H1 (cell line): ENCODE data around the gene ESD. TPM values are rescaled to one million over a fixed set of nuclear protein-coding genes. Genes with fewer than 3 reads are reported as not detected.
A peak's percentile ranks its signal among the peaks of the same experiment; 100 is the strongest.

ENCODE experiments used
- CTCF ChIA-PET: fragments of 300-600 bp; sonication (Branson Sonifier 250); formaldehyde crosslinking; loops from one replicate; lab custom pipeline; 2021; ENCODE audit not compliant: partially characterized antibody; lab: Charles Lee
- POLR2A ChIA-PET: fragments of 300-600 bp; sonication (Branson Sonifier 250); formaldehyde crosslinking; loops from one replicate; lab custom pipeline; 2021; ENCODE audit warnings: inconsistent platforms; ENCODE audit not compliant: partially characterized antibody; lab: Charles Lee
- DNase-seq, 2 experiments: peaks; one replicate each; pipeline versions ENCODE4 v3.0.0 to v3.0.0-alpha.2; 2010 to 2022; ENCODE audit warnings: low spot score in 2 of 2, low read depth in 1 of 2, mixed read lengths in 1 of 2
- FAIRE-seq: peaks from 2 replicates; lab custom pipeline; 2011; peaks lifted over from hg19 to GRCh38; lab: Jason Lieb, UNC
- H2AFZ ChIP-seq: 2 replicates; pipeline ENCODE4 v1.8.1; 2012; ENCODE audit warnings: low read length, inconsistent platforms
- H2AK5ac ChIP-seq: 2 replicates; pipeline ENCODE4 v1.6.1; 2013; ENCODE audit warnings: low read depth, low read length
- H2BK120ac ChIP-seq: replicated peaks from 2 replicates; pipeline ENCODE3; 2013; ENCODE audit warnings: low read depth, low read length, inconsistent platforms
- H2BK12ac ChIP-seq: 2 replicates; pipeline ENCODE4 v1.6.1; 2013; ENCODE audit warnings: low read depth, low read length
- H2BK15ac ChIP-seq: 2 replicates; pipeline ENCODE4 v1.6.1; 2013; ENCODE audit warnings: low read length
- H2BK20ac ChIP-seq: 2 replicates; pipeline ENCODE4 v1.6.1; 2013; ENCODE audit warnings: low read length
- H2BK5ac ChIP-seq: 2 replicates; pipeline ENCODE4 v1.6.1; 2013; ENCODE audit warnings: low read depth, low read length
- H3K14ac ChIP-seq: 2 replicates; pipeline ENCODE4 v1.6.1; 2013; ENCODE audit warnings: inconsistent platforms; ENCODE audit not compliant: insufficient read length
- H3K18ac ChIP-seq: 2 replicates; pipeline ENCODE4 v1.6.1; 2013; ENCODE audit warnings: low read length; ENCODE audit errors: extremely low read depth
- H3K23ac ChIP-seq: 2 replicates; pipeline ENCODE4 v1.6.1; 2013; ENCODE audit warnings: inconsistent platforms; ENCODE audit not compliant: insufficient read length
- H3K23me2 ChIP-seq: 2 replicates; pipeline ENCODE4 v1.6.1; 2013; ENCODE audit warnings: low read depth, low read length
- H3K27ac ChIP-seq: 2 replicates; pipeline ENCODE4 v1.6.1; 2011; ENCODE audit warnings: low read depth, low read length, inconsistent platforms
- H3K27me3 ChIP-seq, 4 experiments: replicated peaks in 1 of 4; 1 replicate in 1 of 4; 2 replicates in 3 of 4; pipeline versions ENCODE4 v1.6.1 to v1.8.1; 2011 to 2013; ENCODE audit warnings: low read length in 3 of 4, mild to moderate bottlenecking in 3 of 4, inconsistent platforms in 2 of 4, mixed read lengths in 2 of 4, moderate library complexity in 1 of 4; ENCODE audit not compliant: control insufficient read depth in 3 of 4, insufficient read depth in 3 of 4; ENCODE audit errors: extremely low read depth in 1 of 4
- H3K36me3 ChIP-seq, 4 experiments: 2 replicates each; pipeline versions ENCODE4 v1.6.1 to v1.8.1; 2011 to 2013; ENCODE audit warnings: mild to moderate bottlenecking in 4 of 4, low read length in 3 of 4, moderate library complexity in 2 of 4, control low read depth in 1 of 4, inconsistent platforms in 1 of 4; ENCODE audit not compliant: insufficient read depth in 4 of 4, control insufficient read depth in 2 of 4
- H3K4ac ChIP-seq: replicated peaks from 2 replicates; pipeline ENCODE3; 2013; ENCODE audit warnings: low read length, low read depth, mixed read lengths, inconsistent platforms; ENCODE audit not compliant: insufficient read length
- H3K4me1 ChIP-seq, 4 experiments: replicated peaks in 1 of 4; 1 replicate in 1 of 4; 2 replicates in 3 of 4; pipeline versions ENCODE4 v1.6.1 to v1.8.1; 2011 to 2013; ENCODE audit warnings: low read length in 3 of 4, inconsistent platforms in 2 of 4, mixed read lengths in 1 of 4; ENCODE audit not compliant: insufficient read depth in 4 of 4, control insufficient read depth in 3 of 4
- H3K4me2 ChIP-seq, 2 experiments: 2 replicates each; pipeline versions ENCODE4 v1.6.1 to v1.8.1; 2011 to 2013; ENCODE audit warnings: low read depth in 2 of 2, low read length in 2 of 2, control low read depth in 1 of 2, inconsistent platforms in 1 of 2, mild to moderate bottlenecking in 1 of 2; ENCODE audit not compliant: insufficient read depth in 1 of 2
- H3K4me3 ChIP-seq, 4 experiments: fragments of 200-600, 300-600 bp in 1 of 4; sonication (generic), shearing (Covaris generic), sonication (Bioruptor Twin) in 1 of 4; 2 replicates each; pipeline versions ENCODE4 v1.5.1 to v1.8.1; 2011 to 2016; ENCODE audit warnings: low read length in 4 of 4, low read depth in 3 of 4, control low read depth in 2 of 4, inconsistent platforms in 2 of 4, mild to moderate bottlenecking in 2 of 4, mixed read lengths in 1 of 4, moderate library complexity in 1 of 4; ENCODE audit not compliant: insufficient read depth in 2 of 4; ENCODE audit errors: extremely low read depth in 1 of 4
- H3K56ac ChIP-seq: replicated peaks from 2 replicates; pipeline ENCODE3; 2013; ENCODE audit warnings: low read depth, mild to moderate bottlenecking, mixed read lengths, low read length, inconsistent platforms; ENCODE audit not compliant: insufficient read length
- H3K79me1 ChIP-seq: 2 replicates; pipeline ENCODE4 v1.6.1; 2013; ENCODE audit warnings: low read depth, low read length, control low read depth
- H3K79me2 ChIP-seq, 2 experiments: 2 replicates each; pipeline versions ENCODE4 v1.6.1 to v1.8.1; 2012 to 2013; ENCODE audit warnings: low read length in 2 of 2, mild to moderate bottlenecking in 2 of 2, inconsistent platforms in 1 of 2; ENCODE audit not compliant: insufficient read depth in 2 of 2, control insufficient read depth in 1 of 2
- H3K9ac ChIP-seq, 4 experiments: replicated peaks in 1 of 4; 1 replicate in 1 of 4; 2 replicates in 3 of 4; pipeline versions ENCODE4 v1.6.1 to v1.8.1; 2011 to 2013; ENCODE audit warnings: low read depth in 3 of 4, low read length in 3 of 4, control low read depth in 2 of 4, mild to moderate bottlenecking in 2 of 4, moderate library complexity in 2 of 4, inconsistent platforms in 1 of 4; ENCODE audit errors: extremely low read depth in 1 of 4
- H3K9me3 ChIP-seq, 2 experiments: 2 replicates each; pipeline versions ENCODE4 v1.6.1 to v1.8.1; 2012 to 2013; ENCODE audit warnings: mild to moderate bottlenecking in 2 of 2, moderate library complexity in 2 of 2, control low read depth in 1 of 2, inconsistent platforms in 1 of 2, low read depth in 1 of 2, low read length in 1 of 2, mixed read lengths in 1 of 2; ENCODE audit not compliant: insufficient read depth in 2 of 2
- H4K20me1 ChIP-seq, 2 experiments: replicated peaks in 1 of 2; 2 replicates each; pipeline versions ENCODE3 to v1.8.1; 2011 to 2013; ENCODE audit warnings: inconsistent platforms in 2 of 2, low read length in 2 of 2, mild to moderate bottlenecking in 1 of 2; ENCODE audit not compliant: insufficient read depth in 2 of 2, control insufficient read depth in 1 of 2
- H4K5ac ChIP-seq: 2 replicates; pipeline ENCODE4 v1.6.1; 2013; ENCODE audit warnings: low read length, low read depth, mixed read lengths, inconsistent platforms; ENCODE audit not compliant: insufficient read length
- H4K8ac ChIP-seq: 2 replicates; pipeline ENCODE4 v1.8.0; 2013; ENCODE audit warnings: mild to moderate bottlenecking, moderate library complexity, low read length, inconsistent platforms; ENCODE audit not compliant: insufficient read depth; ENCODE audit errors: extremely low read depth
- H4K91ac ChIP-seq: replicated peaks from 2 replicates; pipeline ENCODE3; 2013; ENCODE audit warnings: low read length, mixed read lengths, inconsistent platforms; ENCODE audit not compliant: insufficient read length
- RAD21 ChIP-seq, 2 experiments: IDR thresholded peaks in 1 of 2; conservative IDR thresholded peaks in 1 of 2; 2 replicates each; pipeline ENCODE4 v1.6.1; 2011; ENCODE audit warnings: low read depth in 2 of 2, low read length in 2 of 2, improper control_type of control experiment in 1 of 2, inconsistent platforms in 1 of 2, mild to moderate bottlenecking in 1 of 2, moderate library complexity in 1 of 2
- SP4 ChIP-seq: IDR thresholded peaks from 2 replicates; pipeline ENCODE4 v1.6.1; 2012; ENCODE audit warnings: low read length, inconsistent platforms
- WGBS, 2 experiments: shearing (Covaris generic) in 1 of 2; methylation state at CpG; one replicate each; pipeline versions ENCODE4 v1.1.6 to v1.1.7; 2013 to 2015; ENCODE audit warnings: low lambda C conversion rate in 2 of 2, mixed read lengths in 2 of 2, inconsistent platforms in 1 of 2, low coverage in 1 of 2, missing lambda C conversion rate in 1 of 2; ENCODE audit not compliant: insufficient replicate concordance in 2 of 2, insufficient coverage in 1 of 2, insufficient read length in 1 of 2; ENCODE audit errors: extremely low coverage in 1 of 2, missing lambda C conversion rate in 1 of 2; 5-methylcytosine and 5-hydroxymethylcytosine counted together
- polyA plus RNA-seq, 7 experiments: library from polyadenylated mRNA; depleted of rRNA in 3 of 7; stranded (reverse) in 5 of 7; unstranded in 2 of 7; fragments of >200 nt in 5 of 7; fragments of 200-250 nt in 2 of 7; gene quantifications; 1 replicate in 5 of 7; 2 replicates in 1 of 7; 4 replicates in 1 of 7; pipeline versions ENCODE4 v1.2.1 to v1.2.3, GENCODE V29; 2011 to 2013; ENCODE audit warnings: missing spikeins in 2 of 7, mixed read lengths in 2 of 7
- total RNA-seq: library from RNA; stranded (reverse); fragmentation: NEBNext Ultra II Directional; extraction: Animal tissue kit (Norgen Biotek cat#: 25700); gene quantifications from 2 replicates; pipeline ENCODE4 v1.2.1, GENCODE V29; 2021

The ESD gene
- total and polyA plus RNA-seq, 2 of the 8 experiments (the other 6 are each of a cell fraction or from before 2014, with no cell fraction given) = 40.3 to 55.8 TPM

DNA sequence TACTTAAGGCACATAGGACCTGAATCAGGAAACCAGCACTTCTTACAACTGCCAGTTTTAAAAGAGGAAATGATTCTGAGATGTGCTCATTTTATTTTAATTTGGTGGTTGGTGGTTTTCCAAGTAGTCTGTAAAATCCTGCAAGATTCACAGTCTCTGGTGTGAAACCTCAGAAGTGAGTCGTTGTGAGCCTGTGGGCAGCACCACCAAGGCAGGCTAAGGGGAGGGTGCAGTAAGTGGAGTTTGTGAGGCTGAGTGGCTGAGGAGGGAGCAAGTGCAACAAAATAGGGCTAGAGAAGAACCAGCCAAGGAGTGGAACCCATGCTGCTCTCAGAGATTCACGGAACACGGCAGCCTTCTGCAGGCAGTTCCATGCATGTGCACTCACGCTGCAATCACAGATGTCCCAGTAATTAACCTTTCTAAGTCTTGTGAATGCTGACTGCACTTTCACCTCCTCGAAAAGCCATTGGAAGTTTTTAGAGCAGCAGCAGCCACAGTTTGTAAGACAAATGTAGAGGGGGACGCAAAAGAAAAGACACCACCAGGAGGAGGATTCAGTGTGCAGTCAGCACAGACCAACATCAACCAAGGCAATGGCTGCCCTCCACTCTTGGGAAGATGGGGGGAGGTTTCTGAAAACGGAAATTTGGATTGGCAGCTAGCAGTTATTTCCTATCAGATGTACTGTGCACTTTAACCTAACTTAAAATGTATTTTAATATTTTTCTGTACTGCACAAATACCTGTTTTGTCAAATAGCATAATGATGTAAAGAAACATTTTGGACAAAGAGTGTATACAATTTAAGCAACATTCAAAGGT is 44.9 kb downstream of the ESD start:
- no peak overlapping the region for H2BK120ac ChIP-seq
- H3K9me3 ChIP-seq = no peaks in the 10 kb centered on the region
- H2BK20ac ChIP-seq = no peak overlapping the region
- WGBS, 2 experiments = 92% methylated on average over 7 of the region's 7 CpGs; no CpG with 5 or more reads in 1 of the 2 experiments
- DNase-seq (no peak), FAIRE-seq (no peak)
- H3K4me1 ChIP-seq = no peaks in the 10 kb centered on the region
- no peaks in the 10 kb centered on the region for H3K79me1 ChIP-seq
- ChIA-PET POLR2A (no interaction called here), CTCF (interaction anchor here (0.6 to 1.8 kb wide), 2 partner anchors 200 to 1564 kb away, joined by 3 to 7 read pairs; no protein-coding TSS in a partner anchor)
- H4K8ac ChIP-seq = no peak overlapping the region
- H3K27ac ChIP-seq = no peak overlapping the region
- H4K20me1 ChIP-seq = no peaks in the 10 kb centered on the region
- no peak overlapping the region for H4K91ac ChIP-seq
- no peak overlapping the region for H3K18ac ChIP-seq
- H3K9ac ChIP-seq = no peak overlapping the region
- H2BK12ac ChIP-seq = no peak overlapping the region
- no peaks in the 10 kb centered on the region for H3K23me2 ChIP-seq
- H3K23ac ChIP-seq = no peak overlapping the region
- TF ChIP-seq SP4 (no peak), RAD21 (IDR thresholded peaks at IDR 0.05 in 1 of 2, conservative IDR thresholded peaks at IDR 0.05 in 1 of 2; ENCODE audit: low read depth in 2 of 2, low read length in 2 of 2) (peak; percentile 10 to 17; a peak in 1 of 4 replicates)
- no peak overlapping the region for H2AK5ac ChIP-seq
- no peak overlapping the region for H3K56ac ChIP-seq
- H2BK15ac ChIP-seq = no peak overlapping the region
- no peaks in the 10 kb centered on the region for H3K79me2 ChIP-seq
- no peak overlapping the region for H3K14ac ChIP-seq
- no peak overlapping the region for H3K4me3 ChIP-seq
- no peak overlapping the region for H3K4ac ChIP-seq
- no peak overlapping the region for H2BK5ac ChIP-seq
- H3K27me3 ChIP-seq = no peaks in the 10 kb centered on the region
- H3K4me2 ChIP-seq = no peak overlapping the region
- H2AFZ ChIP-seq = no peak overlapping the region
- no peaks in the 10 kb centered on the region for H3K36me3 ChIP-seq
- no peak overlapping the region for H4K5ac ChIP-seq
